K562 (cell line): ENCODE results near the gene MRPL40. TPM values are rescaled to one million over a fixed set of nuclear protein-coding genes. Genes with fewer than 3 reads are reported as not detected.
A peak's percentile ranks its signal among the peaks of the same experiment; 100 is the strongest.

Experiments used
- CXXC5 ChIP-seq: fragments of 250-450 bp; sonication (Bioruptor Pico); IDR thresholded peaks from 2 replicates; pipeline ENCODE4 v1.8.0; 2022; ENCODE audit warnings: inconsistent platforms, mild to moderate bottlenecking, moderate library complexity
- DEAF1 ChIP-seq: fragments of 450-650 bp; formaldehyde crosslinking; IDR thresholded peaks from 2 replicates; pipeline ENCODE4 v1.4.0; 2020; ENCODE audit warnings: mild to moderate bottlenecking, moderate library complexity
- MEF2A ChIP-seq: IDR thresholded peaks from 2 replicates; pipeline ENCODE4 v1.6.1; 2011; ENCODE audit warnings: low read depth, mild to moderate bottlenecking, low read length, moderate library complexity; ENCODE audit not compliant: control insufficient read depth
- POLR2AphosphoS5 ChIP-seq: IDR thresholded peaks from 2 replicates; pipeline ENCODE4 v1.6.1; 2011; ENCODE audit warnings: mild to moderate bottlenecking, low read depth, low read length, moderate library complexity; ENCODE audit not compliant: control insufficient read depth, insufficient read depth
- RBM25 ChIP-seq: fragments of 200-400 bp; formaldehyde crosslinking; IDR thresholded peaks from 2 replicates; pipeline ENCODE4 v1.6.1; 2018; ENCODE audit warnings: low read length, low read depth, moderate library complexity; ENCODE audit not compliant: severe bottlenecking
- SMAD1 ChIP-seq: fragments of 150-350 bp; IDR thresholded peaks from 2 replicates; pipeline ENCODE4 v1.6.1; 2014; ENCODE audit warnings: low read length, low read depth; ENCODE audit not compliant: partially characterized antibody
- ZBTB8A ChIP-seq: fragments of 450-650 bp; IDR thresholded peaks from 2 replicates; pipeline ENCODE4 v1.6.1; 2018; ENCODE audit warnings: mild to moderate bottlenecking, moderate library complexity; ENCODE audit not compliant: partially characterized antibody
- ZFX ChIP-seq: sonication (generic); formaldehyde crosslinking; IDR thresholded peaks from 2 replicates; pipeline ENCODE4 v1.8.0; 2022; ENCODE audit warnings: mild to moderate bottlenecking, missing genetic modification reagents, moderate library complexity
- ZNF407 ChIP-seq: fragments of 450-650 bp; IDR thresholded peaks from 2 replicates; pipeline ENCODE4 v1.6.1; 2016; ENCODE audit warnings: low read depth
- ZNF511 ChIP-seq: sonication (generic); formaldehyde crosslinking; IDR thresholded peaks from 2 replicates; pipeline ENCODE4 v1.8.0; 2022; ENCODE audit warnings: mild to moderate bottlenecking, missing genetic modification reagents
- ZSCAN29 ChIP-seq: fragments of 450-650 bp; IDR thresholded peaks from 2 replicates; pipeline ENCODE4 v1.6.1; 2017
- polyA plus RNA-seq, 8 experiments: library from polyadenylated mRNA; depleted of rRNA in 4 of 8; stranded (reverse) in 5 of 8; unstranded in 3 of 8; fragments of >200 nt; fragmentation: Nextera tagmentation in 2 of 8; fragmentation: Illumina TruSeq in 1 of 8; extraction: Ambion mirVana in 2 of 8; extraction: Trizol in 1 of 8; gene quantifications; 2 replicates each; pipeline versions ENCODE4 v1.2.1 to v1.2.3, GENCODE V29; 2011 to 2014; ENCODE audit warnings: inconsistent platforms in 1 of 8, missing spikeins in 1 of 8
- total RNA-seq, 7 experiments: library from RNA; depleted of rRNA in 6 of 7; stranded (reverse); fragments of >200 nt in 6 of 7; fragmentation: Illumina TruSeq in 2 of 7; extraction: Trizol in 2 of 7; gene quantifications; 2 replicates each; pipeline versions ENCODE4 v1.2.1 to v1.2.3, GENCODE V29; 2011 to 2021; ENCODE audit warnings: low replicate concordance in 1 of 7
- TF ChIP-seq, protein P1 (sequence below): fragments of 150-350 bp; IDR thresholded peaks from 2 replicates; pipeline ENCODE4 v1.6.1; 2014; ENCODE audit warnings: low read depth, mild to moderate bottlenecking, low read length, borderline replicate concordance

Gene MRPL40
- total and polyA plus RNA-seq, 9 of the 15 experiments (the other 6 are each of a cell fraction or from before 2014, with no cell fraction given), result 132 to 652 (median 208) TPM

DNA sequence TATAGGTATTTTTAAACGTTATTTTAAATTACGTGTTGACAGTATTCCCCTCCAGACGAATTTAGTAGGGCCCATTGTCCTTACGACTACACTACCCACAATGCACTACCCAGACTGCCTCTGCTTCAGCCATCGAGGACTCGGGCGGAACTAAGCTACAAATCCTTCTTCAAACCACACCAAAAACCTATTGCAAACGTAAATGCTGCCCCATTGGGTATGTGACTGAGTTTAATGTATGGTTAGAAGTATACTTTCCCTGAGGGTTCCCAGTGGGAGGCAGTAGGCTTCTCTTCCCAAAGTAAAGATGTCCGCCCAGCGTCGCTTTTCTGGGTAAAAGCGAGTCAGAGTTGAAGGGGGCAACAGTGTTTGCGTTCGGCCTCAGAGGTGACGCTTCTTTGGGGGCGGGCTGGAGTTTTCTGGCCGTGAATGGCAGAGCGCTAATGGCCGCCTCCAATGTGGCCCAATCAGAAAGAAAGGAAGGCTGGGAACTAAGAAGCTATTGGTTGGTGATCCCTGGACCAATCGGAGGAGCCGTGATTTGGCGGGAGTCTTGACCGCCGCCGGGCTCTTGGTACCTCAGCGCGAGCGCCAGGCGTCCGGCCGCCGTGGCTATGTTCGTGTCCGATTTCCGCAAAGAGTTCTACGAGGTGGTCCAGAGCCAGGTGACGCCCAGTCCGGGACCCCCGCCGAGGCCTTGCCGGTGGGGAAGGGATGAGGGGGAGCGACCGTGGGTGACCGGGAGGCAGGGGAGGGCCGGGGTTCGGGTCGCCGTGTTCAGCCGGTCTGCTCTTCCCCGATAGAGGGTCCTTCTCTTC is 47.2 kb downstream of the MRPL40 start, which contains the start of gene CDC45 (continued):
- TF ChIP-seq DEAF1 (CRISPR knock-in tag), result peak; percentile 71
- no peak for TF ChIP-seq POLR2AphosphoS5
- no peak for TF ChIP-seq ZSCAN29
- TF ChIP-seq, protein P1, sequence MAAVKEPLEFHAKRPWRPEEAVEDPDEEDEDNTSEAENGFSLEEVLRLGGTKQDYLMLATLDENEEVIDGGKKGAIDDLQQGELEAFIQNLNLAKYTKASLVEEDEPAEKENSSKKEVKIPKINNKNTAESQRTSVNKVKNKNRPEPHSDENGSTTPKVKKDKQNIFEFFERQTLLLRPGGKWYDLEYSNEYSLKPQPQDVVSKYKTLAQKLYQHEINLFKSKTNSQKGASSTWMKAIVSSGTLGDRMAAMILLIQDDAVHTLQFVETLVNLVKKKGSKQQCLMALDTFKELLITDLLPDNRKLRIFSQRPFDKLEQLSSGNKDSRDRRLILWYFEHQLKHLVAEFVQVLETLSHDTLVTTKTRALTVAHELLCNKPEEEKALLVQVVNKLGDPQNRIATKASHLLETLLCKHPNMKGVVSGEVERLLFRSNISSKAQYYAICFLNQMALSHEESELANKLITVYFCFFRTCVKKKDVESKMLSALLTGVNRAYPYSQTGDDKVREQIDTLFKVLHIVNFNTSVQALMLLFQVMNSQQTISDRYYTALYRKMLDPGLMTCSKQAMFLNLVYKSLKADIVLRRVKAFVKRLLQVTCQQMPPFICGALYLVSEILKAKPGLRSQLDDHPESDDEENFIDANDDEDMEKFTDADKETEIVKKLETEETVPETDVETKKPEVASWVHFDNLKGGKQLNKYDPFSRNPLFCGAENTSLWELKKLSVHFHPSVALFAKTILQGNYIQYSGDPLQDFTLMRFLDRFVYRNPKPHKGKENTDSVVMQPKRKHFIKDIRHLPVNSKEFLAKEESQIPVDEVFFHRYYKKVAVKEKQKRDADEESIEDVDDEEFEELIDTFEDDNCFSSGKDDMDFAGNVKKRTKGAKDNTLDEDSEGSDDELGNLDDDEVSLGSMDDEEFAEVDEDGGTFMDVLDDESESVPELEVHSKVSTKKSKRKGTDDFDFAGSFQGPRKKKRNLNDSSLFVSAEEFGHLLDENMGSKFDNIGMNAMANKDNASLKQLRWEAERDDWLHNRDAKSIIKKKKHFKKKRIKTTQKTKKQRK, result no peak
- no peak for TF ChIP-seq ZNF407
- TF ChIP-seq SMAD1, result no peak
- peak; percentile 100 for TF ChIP-seq CXXC5 (CRISPR knock-in tag)
- peak; percentile 88 for TF ChIP-seq RBM25
- no peak for TF ChIP-seq ZNF511 (CRISPR knock-in tag)
- TF ChIP-seq MEF2A, result no peak
- no peak for TF ChIP-seq ZBTB8A
- TF ChIP-seq ZFX (CRISPR knock-in tag), result no peak
